PC-3 (cell line): ENCODE measurements around the gene METTL27. TPM values are rescaled to one million over a fixed set of nuclear protein-coding genes. Genes with fewer than 3 reads are reported as not detected.

Source experiments
- ATAC-seq: fragments of 200-7000 bp; cut with Tn5 transposase; 2 replicates; pipeline ENCODE4 v1.9.1; 2020; ENCODE audit warnings: mild to moderate bottlenecking, moderate library complexity
- BruUV-seq: library from RNA; stranded (reverse); fragments of 400-500 nt; replicated peaks from 2 replicates; lab custom pipeline; 2021; lab: Mats Ljungman, UMichigan
- CTCF ChIA-PET: fragments of 300-600 bp; sonication (Branson Sonifier 250); formaldehyde crosslinking; loops from one replicate; lab custom pipeline; 2022; ENCODE audit warnings: antibody characterized with exemption; lab: Charles Lee
- POLR2A ChIA-PET: fragments of 300-600 bp; sonication (Branson Sonifier 250); formaldehyde crosslinking; loops from one replicate; lab custom pipeline; 2022; ENCODE audit warnings: antibody characterized with exemption; ENCODE audit not compliant: unreplicated experiment; lab: Charles Lee
- DNase-seq: peaks from one replicate; pipeline ENCODE4 v3.0.0-alpha.2; 2015
- H2AFZ ChIP-seq: fragments of 300-600 bp; sonication (generic); 2 replicates; pipeline ENCODE4 v1.6.0; 2016; ENCODE audit warnings: antibody characterized with exemption, low read length
- H3F3A ChIP-seq: fragments of 300-600 bp; sonication (generic); one replicate; pipeline ENCODE4 v1.6.0; 2017; ENCODE audit warnings: antibody characterized with exemption, low read length, control low read depth, mild to moderate bottlenecking; ENCODE audit not compliant: unreplicated experiment
- H3K27ac ChIP-seq: fragments of 300-600 bp; sonication (generic); 2 replicates; pipeline ENCODE4 v1.5.1; 2016; ENCODE audit warnings: mild to moderate bottlenecking, low read length
- H3K27me3 ChIP-seq: fragments of 300-600 bp; sonication (generic); 2 replicates; pipeline ENCODE4 v1.6.1; 2016; ENCODE audit warnings: low read length, mixed read lengths
- H3K36me3 ChIP-seq: fragments of 300-600 bp; sonication (generic); 2 replicates; pipeline ENCODE4 v1.6.1; 2016; ENCODE audit warnings: low read depth, mixed run types, low read length, mixed read lengths
- H3K4me1 ChIP-seq: fragments of 300-600 bp; sonication (generic); 2 replicates; pipeline ENCODE4 v1.5.1; 2016; ENCODE audit warnings: low read length; ENCODE audit not compliant: insufficient read depth
- H3K4me2 ChIP-seq: fragments of 300-600 bp; sonication (generic); 2 replicates; pipeline ENCODE4 v1.6.0; 2016; ENCODE audit warnings: low read length
- H3K4me3 ChIP-seq: fragments of 300-600 bp; sonication (generic); 2 replicates; pipeline ENCODE4 v1.5.1; 2016; ENCODE audit warnings: mild to moderate bottlenecking, low read length, mixed read lengths
- H3K79me2 ChIP-seq: fragments of 300-600 bp; sonication (generic); 2 replicates; pipeline ENCODE4 v1.6.1; 2017; ENCODE audit warnings: low read length, mixed read lengths
- H3K9ac ChIP-seq: fragments of 300-600 bp; sonication (generic); 2 replicates; pipeline ENCODE4 v1.6.0; 2016; ENCODE audit warnings: mild to moderate bottlenecking, low read length
- H3K9me2 ChIP-seq: fragments of 300-600 bp; sonication (generic); replicated peaks from 2 replicates; pipeline ENCODE4 v1.6.1; 2016; ENCODE audit warnings: mixed run types, low read length, mixed read lengths
- H3K9me3 ChIP-seq: fragments of 300-600 bp; sonication (generic); 2 replicates; pipeline ENCODE4 v1.6.1; 2016; ENCODE audit warnings: low read length, mixed read lengths
- H4K20me1 ChIP-seq: fragments of 300-600 bp; sonication (generic); 2 replicates; pipeline ENCODE4 v1.6.1; 2016; ENCODE audit warnings: low read length, mixed read lengths
- EZH2 ChIP-seq: fragments of 300-600 bp; sonication (generic); IDR thresholded peaks from one replicate; pipeline ENCODE4 v1.6.1; 2017; ENCODE audit warnings: antibody characterized with exemption, mild to moderate bottlenecking, low read length; ENCODE audit not compliant: unreplicated experiment
- EZH2phosphoT487 ChIP-seq: fragments of 300-600 bp; sonication (generic); IDR thresholded peaks from 2 replicates; pipeline ENCODE4 v1.6.1; 2018; ENCODE audit warnings: mild to moderate bottlenecking, antibody characterized with exemption, low read length, borderline replicate concordance
- intact Hi-C: fragments of 100-400 bp; cut with micrococcal nuclease; formaldehyde crosslinking; loops from 2 replicates; pipeline ENCODE4 v1.9.0; 2023
- total RNA-seq: library from RNA; depleted of rRNA; stranded (reverse); fragments of >200 nt; gene quantifications from 2 replicates; pipeline ENCODE4 v1.2.3, GENCODE V29; 2014
- TF ChIP-seq, protein P1 (sequence below): fragments of 300-600 bp; sonication (generic); conservative IDR thresholded peaks from 2 replicates; pipeline ENCODE4 v1.5.1; 2017; ENCODE audit warnings: antibody characterized with exemption, low read depth, mild to moderate bottlenecking, low read length

METTL27 gene
- total RNA-seq, 1 experiment from 2014 or later, result 3.3 TPM

DNA sequence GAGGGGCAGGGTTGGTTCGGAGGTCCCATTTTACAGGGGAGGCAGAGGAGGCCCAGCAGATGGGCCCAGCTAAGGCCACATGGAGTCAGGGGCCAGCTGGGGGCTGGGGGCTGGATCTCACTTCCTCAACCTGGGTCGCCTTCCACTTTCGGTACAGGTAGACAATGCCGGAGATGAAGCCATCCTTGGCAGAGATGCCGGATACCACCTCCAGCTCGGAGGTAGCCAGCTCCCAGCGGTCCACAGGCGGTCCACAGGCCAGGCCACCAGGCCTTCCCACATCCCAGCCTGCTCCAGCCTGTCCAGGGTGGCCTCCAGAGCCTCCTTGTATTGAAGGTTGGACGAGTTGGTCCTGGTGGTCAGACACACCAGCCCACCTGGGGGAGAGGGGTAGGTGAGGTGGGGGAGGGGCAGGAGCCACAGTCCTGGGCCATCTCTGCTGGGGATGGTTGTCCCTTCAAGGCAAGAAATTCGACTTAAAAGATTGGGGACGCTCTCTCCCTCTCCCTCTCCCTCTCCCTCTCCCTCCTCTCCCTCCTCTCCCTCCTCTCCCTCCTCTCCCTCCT, 7.6 kb downstream of the METTL27 start:
- intact Hi-C loops, result no loop called here
- no peak overlapping the region for H2AFZ ChIP-seq
- DNase-seq, result no peak
- no peaks in the 10 kb centered on the region for H3K9me3 ChIP-seq
- H3K27ac ChIP-seq, result no peak overlapping the region
- ChIA-PET POLR2A (no interaction called here), CTCF (no interaction called here)
- no peaks in the 10 kb centered on the region for H3K9me2 ChIP-seq
- H3K4me3 ChIP-seq, result no peak overlapping the region
- no peak for ATAC-seq
- H3K27me3 ChIP-seq, result no peaks in the 10 kb centered on the region
- no peaks in the 10 kb centered on the region for H3F3A ChIP-seq
- H4K20me1 ChIP-seq, result peaks cover 21% of the 10 kb centered on the region
- H3K79me2 ChIP-seq, result peaks cover 35% of the 10 kb centered on the region
- no peak overlapping the region for H3K9ac ChIP-seq
- H3K4me2 ChIP-seq, result no peak overlapping the region
- peaks cover 12% of the 10 kb centered on the region for H3K36me3 ChIP-seq
- no TSS peak for BruUV-seq
- TF ChIP-seq EZH2 (no peak), EZH2phosphoT487 (no peak)
- TF ChIP-seq, protein P1, sequence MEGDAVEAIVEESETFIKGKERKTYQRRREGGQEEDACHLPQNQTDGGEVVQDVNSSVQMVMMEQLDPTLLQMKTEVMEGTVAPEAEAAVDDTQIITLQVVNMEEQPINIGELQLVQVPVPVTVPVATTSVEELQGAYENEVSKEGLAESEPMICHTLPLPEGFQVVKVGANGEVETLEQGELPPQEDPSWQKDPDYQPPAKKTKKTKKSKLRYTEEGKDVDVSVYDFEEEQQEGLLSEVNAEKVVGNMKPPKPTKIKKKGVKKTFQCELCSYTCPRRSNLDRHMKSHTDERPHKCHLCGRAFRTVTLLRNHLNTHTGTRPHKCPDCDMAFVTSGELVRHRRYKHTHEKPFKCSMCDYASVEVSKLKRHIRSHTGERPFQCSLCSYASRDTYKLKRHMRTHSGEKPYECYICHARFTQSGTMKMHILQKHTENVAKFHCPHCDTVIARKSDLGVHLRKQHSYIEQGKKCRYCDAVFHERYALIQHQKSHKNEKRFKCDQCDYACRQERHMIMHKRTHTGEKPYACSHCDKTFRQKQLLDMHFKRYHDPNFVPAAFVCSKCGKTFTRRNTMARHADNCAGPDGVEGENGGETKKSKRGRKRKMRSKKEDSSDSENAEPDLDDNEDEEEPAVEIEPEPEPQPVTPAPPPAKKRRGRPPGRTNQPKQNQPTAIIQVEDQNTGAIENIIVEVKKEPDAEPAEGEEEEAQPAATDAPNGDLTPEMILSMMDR, result no peak
- peaks cover 14% of the 10 kb centered on the region for H3K4me1 ChIP-seq

- intact Hi-C loops, result no loop called here
- no peaks in the 10 kb centered on the region for H3F3A ChIP-seq
- ChIA-PET CTCF (no interaction called here), POLR2A (interaction anchor here (0.9 to 4.1 kb wide), 4 partner anchors 9 to 114 kb away, joined by 6 to 64 read pairs (median 14); partner anchors contain the start of genes METTL27 and STX1A)
- ATAC-seq (peak; percentile 1; the same call in 1 of the 2 replicates), DNase-seq (peak; percentile 47)
- no peaks in the 10 kb centered on the region for H3K27me3 ChIP-seq
- H3K36me3 ChIP-seq, result peaks cover 12% of the 10 kb centered on the region
- no peak overlapping the region for H2AFZ ChIP-seq
- no peaks in the 10 kb centered on the region for H3K9me2 ChIP-seq
- H3K9me3 ChIP-seq, result no peaks in the 10 kb centered on the region
- TF ChIP-seq EZH2phosphoT487 (no peak), EZH2 (no peak)
- TF ChIP-seq, protein P1, result no peak
- peaks cover 21% of the 10 kb centered on the region for H4K20me1 ChIP-seq
- peaks cover 45% of the 10 kb centered on the region for H3K79me2 ChIP-seq
- H3K4me3 ChIP-seq, result peak overlapping the region; percentile 99
- peak overlapping the region; percentile 96; the same call in 1 of the 2 replicates for H3K9ac ChIP-seq
- peak overlapping the region; percentile 87 for H3K4me2 ChIP-seq
- peaks cover 27% of the 10 kb centered on the region for H3K4me1 ChIP-seq
- no TSS peak for BruUV-seq
- peak overlapping the region; percentile 96 for H3K27ac ChIP-seq
Observed at GRCh38 chr7:73833251-73833919, 8.9 kb downstream of the METTL27 start.

DNA sequence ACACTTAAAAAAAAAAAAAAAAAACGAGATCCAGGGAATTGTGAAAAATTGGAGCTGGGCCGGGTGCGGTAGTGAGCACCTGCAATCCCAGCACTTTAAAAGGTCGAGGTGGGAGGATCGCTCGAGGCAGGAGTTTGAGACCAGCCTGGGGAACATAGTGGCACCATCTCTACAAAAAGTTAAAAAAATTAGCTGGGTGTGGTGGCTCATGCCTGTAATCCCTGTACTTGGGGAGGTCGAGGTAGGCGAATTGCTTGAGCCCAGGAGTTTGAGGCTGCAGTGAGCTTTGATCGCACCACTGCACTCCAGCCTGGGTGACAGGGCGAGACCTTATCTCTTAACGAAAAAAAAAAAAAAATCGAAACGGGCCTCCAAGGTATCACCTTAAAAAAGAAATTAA, 9.5 kb downstream of the METTL27 start:
- Histone ChIP-seq H3F3A (no peaks in the 10 kb centered on the region), H3K36me3 (peaks cover 12% of the 10 kb centered on the region), H3K4me1 (peaks cover 28% of the 10 kb centered on the region), H3K79me2 (peaks cover 45% of the 10 kb centered on the region), H3K9me3 (no peaks in the 10 kb centered on the region), H3K27me3 (no peaks in the 10 kb centered on the region), H3K9ac (peak overlapping the region; percentile 96; the same call in 1 of the 2 replicates), H3K27ac (peak overlapping the region; percentile 96), H3K9me2 (no peaks in the 10 kb centered on the region), H2AFZ (no peak overlapping the region), H3K4me2 (peak overlapping the region; percentile 87), H4K20me1 (peaks cover 21% of the 10 kb centered on the region), H3K4me3 (peak overlapping the region; percentile 99)
- no peak for ATAC-seq
- no peak for TF ChIP-seq EZH2
- TF ChIP-seq EZH2phosphoT487, result no peak
- TF ChIP-seq, protein P1, result no peak
- ChIA-PET CTCF (no interaction called here), POLR2A (interaction anchor here (0.6 to 4.1 kb wide), 7 partner anchors 10 to 251 kb away, joined by 3 to 64 read pairs (median 10); partner anchors contain the start of genes CLDN3, LIMK1, METTL27 and STX1A)
- BruUV-seq, result no TSS peak
- peak; percentile 15 for DNase-seq
- intact Hi-C loops, result no loop called here
